ENCODE data around the gene RALGDS.

Gene RALGDS

GRCh38 chr9:133143639-133144141 is 22.6 kb upstream of the RALGDS start:
- H3K4me1 ChIP-seq (ENCODE audit: control insufficient read depth, insufficient read depth, low read length), result peaks cover 24% of the 10 kb centered on the region
- H3K27ac ChIP-seq (ENCODE audit: insufficient read depth, low read depth, low read length, poor library complexity, severe bottlenecking), result peak overlapping the region; percentile 58
- WGBS, 2 experiments, result 89 to 91% methylated on average over 12 to 13 of the region's 13 CpGs
- H3K27me3 ChIP-seq (ENCODE audit: control insufficient read depth, insufficient read depth, low read length, poor library complexity, severe bottlenecking), result no peaks in the 10 kb centered on the region
- H3K4me3 ChIP-seq (ENCODE audit: insufficient read depth, low read depth, low read length), result no peak overlapping the region
- H3K9me3 ChIP-seq (ENCODE audit: control insufficient read depth, low read length), result no peaks in the 10 kb centered on the region
- no peaks in the 10 kb centered on the region for H3K36me3 ChIP-seq (ENCODE audit: control insufficient read depth, insufficient read depth, low read length)

- 76 to 77% methylated on average over 18 of the region's 18 CpGs for WGBS, 2 experiments
- Histone ChIP-seq H3K27me3 (ENCODE audit: control insufficient read depth, insufficient read depth, low read length, poor library complexity, severe bottlenecking) (no peaks in the 10 kb centered on the region), H3K4me3 (ENCODE audit: insufficient read depth, low read depth, low read length) (no peak overlapping the region), H3K36me3 (ENCODE audit: control insufficient read depth, insufficient read depth, low read length) (no peaks in the 10 kb centered on the region), H3K4me1 (ENCODE audit: control insufficient read depth, insufficient read depth, low read length) (peaks cover 18% of the 10 kb centered on the region), H3K9me3 (ENCODE audit: control insufficient read depth, low read length) (no peaks in the 10 kb centered on the region), H3K27ac (ENCODE audit: insufficient read depth, low read depth, low read length, poor library complexity, severe bottlenecking) (no peak overlapping the region)
These were observed 21.9 kb upstream of the RALGDS start for GRCh38 chr9:133142684-133143622.

DNA sequence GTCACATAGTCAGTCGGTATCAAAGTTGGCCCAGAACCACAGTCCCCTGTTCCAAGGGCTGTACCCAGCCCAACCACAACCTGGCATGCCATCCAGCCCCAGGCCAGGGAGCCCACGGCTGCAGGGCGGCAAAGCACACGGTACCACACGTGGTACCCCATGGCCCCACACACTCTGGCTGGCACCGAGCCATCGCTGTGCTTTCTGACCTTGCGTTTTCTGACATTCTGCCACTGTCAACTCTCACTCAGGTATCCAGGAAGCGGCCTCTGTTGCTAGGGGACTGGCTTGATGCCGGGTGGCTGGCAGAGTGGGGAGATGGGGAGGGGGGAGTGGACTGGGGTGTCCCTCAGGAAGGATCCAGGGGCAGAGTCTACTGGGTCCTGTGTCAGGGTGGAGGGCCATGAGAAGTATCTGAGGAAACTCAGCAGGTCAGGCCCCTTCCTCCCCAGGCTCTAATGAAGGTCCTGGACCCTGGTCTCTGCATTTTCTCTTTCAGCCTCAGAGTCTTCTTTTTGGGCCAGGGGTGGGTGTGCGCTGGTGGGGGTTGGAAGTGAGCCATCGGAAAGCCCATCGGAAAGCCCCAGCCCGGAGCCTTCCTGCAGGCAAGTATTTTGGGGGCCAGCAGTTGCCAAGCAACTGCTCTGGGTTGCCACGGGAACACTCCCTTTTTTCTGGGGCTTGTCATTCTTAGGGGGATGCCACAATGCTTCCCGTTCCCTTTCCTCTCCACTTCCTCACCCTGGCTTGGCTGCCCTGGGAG is 21.0 kb upstream of the RALGDS start:
- peaks cover 10% of the 10 kb centered on the region for H3K4me1 ChIP-seq (ENCODE audit: control insufficient read depth, insufficient read depth, low read length)
- H3K27ac ChIP-seq (ENCODE audit: insufficient read depth, low read depth, low read length, poor library complexity, severe bottlenecking), result no peak overlapping the region
- WGBS, 2 experiments, result 93 to 94% methylated on average over 16 of the region's 16 CpGs
- no peaks in the 10 kb centered on the region for H3K9me3 ChIP-seq (ENCODE audit: control insufficient read depth, low read length)
- no peaks in the 10 kb centered on the region for H3K27me3 ChIP-seq (ENCODE audit: control insufficient read depth, insufficient read depth, low read length, poor library complexity, severe bottlenecking)
- no peaks in the 10 kb centered on the region for H3K36me3 ChIP-seq (ENCODE audit: control insufficient read depth, insufficient read depth, low read length)
- H3K4me3 ChIP-seq (ENCODE audit: insufficient read depth, low read depth, low read length), result no peak overlapping the region

GRCh38 chr9:133140606-133141005 is 19.6 kb upstream of the RALGDS start:
- no peak overlapping the region for H3K4me3 ChIP-seq (ENCODE audit: insufficient read depth, low read depth, low read length)
- no peak overlapping the region for H3K27ac ChIP-seq (ENCODE audit: insufficient read depth, low read depth, low read length, poor library complexity, severe bottlenecking)
- no peaks in the 10 kb centered on the region for H3K36me3 ChIP-seq (ENCODE audit: control insufficient read depth, insufficient read depth, low read length)
- H3K27me3 ChIP-seq (ENCODE audit: control insufficient read depth, insufficient read depth, low read length, poor library complexity, severe bottlenecking), result no peaks in the 10 kb centered on the region
- H3K4me1 ChIP-seq (ENCODE audit: control insufficient read depth, insufficient read depth, low read length), result peaks cover 10% of the 10 kb centered on the region
- H3K9me3 ChIP-seq (ENCODE audit: control insufficient read depth, low read length), result no peaks in the 10 kb centered on the region
- 90 to 92% methylated on average over 14 of the region's 14 CpGs for WGBS, 2 experiments

GRCh38 chr9:133140174-133140505 is 19.1 kb upstream of the RALGDS start:
- no peaks in the 10 kb centered on the region for H3K9me3 ChIP-seq (ENCODE audit: control insufficient read depth, low read length)
- H3K4me3 ChIP-seq (ENCODE audit: insufficient read depth, low read depth, low read length), result no peak overlapping the region
- H3K4me1 ChIP-seq (ENCODE audit: control insufficient read depth, insufficient read depth, low read length), result peaks cover 10% of the 10 kb centered on the region
- no peak overlapping the region for H3K27ac ChIP-seq (ENCODE audit: insufficient read depth, low read depth, low read length, poor library complexity, severe bottlenecking)
- WGBS, 2 experiments, result 85 to 89% methylated on average over 4 of the region's 4 CpGs
- H3K36me3 ChIP-seq (ENCODE audit: control insufficient read depth, insufficient read depth, low read length), result no peaks in the 10 kb centered on the region
- no peaks in the 10 kb centered on the region for H3K27me3 ChIP-seq (ENCODE audit: control insufficient read depth, insufficient read depth, low read length, poor library complexity, severe bottlenecking)

DNA sequence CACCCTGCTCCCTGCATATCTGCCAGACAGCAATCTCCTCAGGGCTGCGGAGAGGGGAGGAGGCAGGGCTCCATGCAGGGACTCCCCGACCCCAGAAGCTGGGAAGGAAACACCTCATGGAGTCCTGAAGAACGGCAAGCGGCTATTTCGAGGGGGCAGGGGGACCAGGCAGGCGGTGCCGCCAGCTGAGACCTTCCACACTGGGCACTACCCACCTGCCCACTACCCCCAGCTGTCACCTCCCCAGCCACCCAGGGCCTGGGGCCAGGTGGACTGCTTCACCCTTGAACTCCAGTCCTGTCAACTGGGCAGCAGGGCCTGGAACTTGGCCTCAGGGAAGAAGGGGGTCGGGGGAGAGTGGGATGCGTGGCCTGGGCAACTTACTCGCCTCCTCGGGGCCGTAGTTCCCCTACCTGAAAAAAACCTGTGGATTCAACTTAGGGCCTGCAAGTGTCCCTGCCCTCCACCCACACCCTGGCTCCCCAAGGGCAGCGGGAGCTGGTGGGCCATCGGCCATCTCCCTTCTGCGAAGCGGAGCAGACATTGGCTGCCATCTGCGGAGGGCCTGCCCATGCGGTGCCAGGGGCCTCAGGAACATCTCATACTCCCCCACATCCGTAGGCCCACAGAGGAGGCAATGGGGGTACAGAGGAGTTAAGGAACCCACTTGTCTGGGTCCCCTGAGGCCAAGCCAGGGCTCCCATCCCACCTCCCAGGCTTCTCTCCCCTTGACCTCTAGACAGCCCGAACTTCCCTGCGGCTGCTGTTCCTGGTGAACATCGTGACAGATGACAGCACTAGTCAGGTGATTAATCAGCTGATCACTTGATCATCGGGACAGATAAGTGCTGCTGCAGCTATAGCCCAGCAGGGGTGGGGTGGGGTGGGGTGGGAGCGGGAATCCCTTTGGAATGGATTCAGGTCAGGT is 18.5 kb upstream of the RALGDS start:
- peaks cover 10% of the 10 kb centered on the region for H3K4me1 ChIP-seq (ENCODE audit: control insufficient read depth, insufficient read depth, low read length)
- H3K27ac ChIP-seq (ENCODE audit: insufficient read depth, low read depth, low read length, poor library complexity, severe bottlenecking), result no peak overlapping the region
- no peaks in the 10 kb centered on the region for H3K9me3 ChIP-seq (ENCODE audit: control insufficient read depth, low read length)
- no peaks in the 10 kb centered on the region for H3K36me3 ChIP-seq (ENCODE audit: control insufficient read depth, insufficient read depth, low read length)
- no peaks in the 10 kb centered on the region for H3K27me3 ChIP-seq (ENCODE audit: control insufficient read depth, insufficient read depth, low read length, poor library complexity, severe bottlenecking)
- no peak overlapping the region for H3K4me3 ChIP-seq (ENCODE audit: insufficient read depth, low read depth, low read length)
- 93 to 95% methylated on average over 23 to 24 of the region's 24 CpGs for WGBS, 2 experiments

GRCh38 chr9:133137451-133138231 is 16.6 kb upstream of the RALGDS start:
- 91 to 94% methylated on average over 16 of the region's 16 CpGs for WGBS, 2 experiments
- Histone ChIP-seq H3K4me3 (ENCODE audit: insufficient read depth, low read depth, low read length) (no peak overlapping the region), H3K4me1 (ENCODE audit: control insufficient read depth, insufficient read depth, low read length) (peaks cover 16% of the 10 kb centered on the region), H3K9me3 (ENCODE audit: control insufficient read depth, low read length) (no peaks in the 10 kb centered on the region), H3K27ac (ENCODE audit: insufficient read depth, low read depth, low read length, poor library complexity, severe bottlenecking) (no peak overlapping the region), H3K36me3 (ENCODE audit: control insufficient read depth, insufficient read depth, low read length) (no peaks in the 10 kb centered on the region), H3K27me3 (ENCODE audit: control insufficient read depth, insufficient read depth, low read length, poor library complexity, severe bottlenecking) (no peaks in the 10 kb centered on the region)

DNA sequence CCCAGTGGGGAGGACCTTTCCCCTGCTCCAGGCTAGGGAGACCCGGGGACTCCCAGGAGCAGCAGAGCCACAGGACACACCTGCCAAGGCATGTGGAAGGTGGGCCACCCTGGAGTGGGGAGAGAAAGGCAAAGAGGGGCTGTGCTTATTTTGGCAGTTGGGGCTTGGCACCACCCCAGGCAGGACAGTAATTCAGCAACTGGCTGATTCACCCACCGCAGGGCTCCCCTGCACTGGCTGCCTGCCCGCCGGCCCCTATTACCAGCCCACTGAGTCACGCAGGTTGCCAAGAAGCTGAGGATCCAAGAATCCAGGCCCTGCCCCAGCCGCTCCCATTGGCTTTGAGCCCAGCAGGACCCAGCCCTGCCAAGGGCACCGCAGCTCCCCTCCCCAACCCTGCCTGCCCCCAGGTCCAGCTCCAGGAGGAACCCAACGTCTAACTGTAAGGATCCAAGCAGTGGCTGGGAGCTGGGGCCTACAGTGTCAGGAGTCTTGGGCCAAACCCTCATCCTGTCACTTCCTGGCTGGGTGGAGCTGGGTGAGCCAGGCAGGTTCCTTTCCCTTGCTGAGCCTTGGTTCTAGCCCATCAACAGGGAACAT is 14.2 kb upstream of the RALGDS start:
- Histone ChIP-seq H3K27ac (ENCODE audit: insufficient read depth, low read depth, low read length, poor library complexity, severe bottlenecking) (no peak overlapping the region), H3K4me3 (ENCODE audit: insufficient read depth, low read depth, low read length) (no peak overlapping the region), H3K36me3 (ENCODE audit: control insufficient read depth, insufficient read depth, low read length) (no peaks in the 10 kb centered on the region), H3K4me1 (ENCODE audit: control insufficient read depth, insufficient read depth, low read length) (peaks cover 20% of the 10 kb centered on the region), H3K9me3 (ENCODE audit: control insufficient read depth, low read length) (no peaks in the 10 kb centered on the region), H3K27me3 (ENCODE audit: control insufficient read depth, insufficient read depth, low read length, poor library complexity, severe bottlenecking) (no peaks in the 10 kb centered on the region)
- 92 to 93% methylated on average over 8 of the region's 8 CpGs for WGBS, 2 experiments

All from ectodermal cell (in vitro differentiated cells).